Measurements from ENCODE around the gene LINGO4. TPM values are rescaled to one million over a fixed set of nuclear protein-coding genes. Genes with fewer than 3 reads are reported as not detected.

The LINGO4 gene
- total and polyA plus RNA-seq, 10 of the 15 experiments (the other 5 are each of a cell fraction or from before 2014, with no cell fraction given) = not detected

- TF ChIP-seq IRF5 (IDR thresholded peaks at IDR 0.05; ENCODE audit: borderline replicate concordance) (no peak; the same call in 1 of the 2 replicates), IKZF1 (conservative IDR thresholded peaks at IDR 0.05) (peak; percentile 61; the same call in 1 of the 2 replicates), EZH2 (IDR thresholded peaks at IDR 0.05; ENCODE audit: borderline replicate concordance, control insufficient read depth, low read depth, low read length) (no peak), CHD4 (IDR thresholded peaks at IDR 0.05) (no peak), ZNF274 (IDR thresholded peaks at IDR 0.05; ENCODE audit: insufficient read depth, insufficient read length) (no peak), KAT2A (conservative IDR thresholded peaks at IDR 0.05; ENCODE audit: control insufficient read depth, low read depth, low read length) (no peak), GATAD2B (conservative IDR thresholded peaks at IDR 0.05; ENCODE audit: low read depth) (peak; percentile 72), BMI1 (IDR thresholded peaks at IDR 0.05; ENCODE audit: borderline replicate concordance) (no peak), BCL3 (IDR thresholded peaks at IDR 0.05; ENCODE audit: borderline replicate concordance, insufficient read depth, low read depth, low read length, poor library complexity, severe bottlenecking) (no peak), RAD21 (IDR thresholded peaks at IDR 0.05; ENCODE audit: insufficient read depth, low read depth, low read length) (no peak), BRCA1 (IDR thresholded peaks at IDR 0.05; ENCODE audit: low read depth, low read length) (no peak), REST (IDR thresholded peaks at IDR 0.05; ENCODE audit: low read depth, low read length) (no peak), PAX8 (IDR thresholded peaks at IDR 0.05) (no peak), CBFB (IDR thresholded peaks at IDR 0.05; ENCODE audit: low read depth) (no peak), MAX (IDR thresholded peaks at IDR 0.05; ENCODE audit: low read depth, low read length) (peak; percentile 74; the same call in 1 of the 2 replicates), SREBF2 (IDR thresholded peaks at IDR 0.05; ENCODE audit: low read length) (no peak), NR2C1 (IDR thresholded peaks at IDR 0.05) (no peak), ZZZ3 (IDR thresholded peaks at IDR 0.05; ENCODE audit: control insufficient read depth, insufficient read length, low read depth) (no peak), NBN (IDR thresholded peaks at IDR 0.05) (peak; percentile 76), IKZF2 (IDR thresholded peaks at IDR 0.05) (peak; percentile 42 to 55; a peak in 3 of 4 replicates), CEBPB (IDR thresholded peaks at IDR 0.05; ENCODE audit: borderline replicate concordance in 1 of 2, low read depth in 2 of 2, low read length in 2 of 2) (no peak)
Measured at GRCh38 chr1:151839457-151840403, 34.5 kb upstream of the LINGO4 start, which contains the start of gene C2CD4D (continued).

All from GM12878 (cell line).